HL-60 (cell line): Measurements from ENCODE around the gene HSP90AA1.
"Not testable (repeated sequence)": the region's sequence is repeated elsewhere in the genome, so short reads cannot be mapped to it uniquely, and the experiment has no call there.

Experiments
- DNase-seq, 2 experiments: peaks; one replicate each; pipeline ENCODE4 v3.0.0-alpha.2; 2010 to 2020; ENCODE audit warnings: low read depth in 1 of 2, low spot score in 1 of 2
- H3K27ac ChIP-seq: fragments of 250-450 bp; sonication (Bioruptor Pico); replicated peaks from 2 replicates; pipeline ENCODE4 v1.5.1; 2020; ENCODE audit warnings: mild to moderate bottlenecking, moderate library complexity
- H3K27me3 ChIP-seq: fragments of 250-450 bp; sonication (Bioruptor Pico); 2 replicates; pipeline ENCODE4 v1.5.1; 2021; ENCODE audit warnings: mild to moderate bottlenecking, moderate library complexity; ENCODE audit not compliant: insufficient read depth, poor library complexity, severe bottlenecking
- H3K4me3 ChIP-seq: replicated peaks from 2 replicates; pipeline ENCODE4 v1.5.1; 2011; ENCODE audit warnings: mild to moderate bottlenecking, control low read depth, low read length; ENCODE audit not compliant: insufficient read depth
- GABPA ChIP-seq: IDR thresholded peaks from 2 replicates; pipeline ENCODE4 v1.6.1; 2012; ENCODE audit warnings: low read depth
- POLR2AphosphoS5 ChIP-seq: IDR thresholded peaks from 2 replicates; pipeline ENCODE4 v1.6.1; 2012; ENCODE audit warnings: low read depth
- SPI1 ChIP-seq: IDR thresholded peaks from 2 replicates; pipeline ENCODE4 v1.6.1; 2012; ENCODE audit warnings: low read depth, mild to moderate bottlenecking, borderline replicate concordance
- TF ChIP-seq, protein P1 (sequence below): IDR thresholded peaks from 2 replicates; pipeline ENCODE4 v1.6.1; 2012; ENCODE audit warnings: low read depth; ENCODE audit not compliant: insufficient replicate concordance
- TF ChIP-seq, protein P2 (sequence below): IDR thresholded peaks from one replicate; pipeline ENCODE4 v1.5.1; 2011; ENCODE audit warnings: low read length, control low read depth, inconsistent platforms; ENCODE audit not compliant: insufficient read depth

Gene HSP90AA1

DNA sequence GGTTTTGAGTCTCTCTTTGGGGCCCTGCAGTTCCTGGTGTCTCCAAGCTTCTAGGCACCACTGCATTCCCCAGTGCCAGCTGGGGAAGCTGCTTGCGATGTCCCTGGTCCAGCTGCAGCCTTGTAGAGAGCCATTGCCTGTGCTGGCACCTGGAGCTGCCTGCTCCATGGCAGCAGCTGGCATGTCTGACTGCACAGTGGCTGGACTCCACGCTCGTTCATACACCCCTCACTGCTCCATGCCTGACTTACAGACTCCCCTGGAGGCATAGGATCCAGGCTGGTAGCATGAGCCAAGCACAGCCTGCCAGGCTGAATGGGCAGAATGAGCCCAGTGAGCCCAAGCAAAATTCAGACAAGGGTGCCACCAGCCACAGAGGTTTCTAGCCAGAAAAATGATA, 31.0 kb upstream of the HSP90AA1 start:
- H3K4me3 ChIP-seq: no peak overlapping the region
- no peaks in the 10 kb centered on the region for H3K27me3 ChIP-seq
- no peak for TF ChIP-seq POLR2AphosphoS5
- TF ChIP-seq, protein P1, sequence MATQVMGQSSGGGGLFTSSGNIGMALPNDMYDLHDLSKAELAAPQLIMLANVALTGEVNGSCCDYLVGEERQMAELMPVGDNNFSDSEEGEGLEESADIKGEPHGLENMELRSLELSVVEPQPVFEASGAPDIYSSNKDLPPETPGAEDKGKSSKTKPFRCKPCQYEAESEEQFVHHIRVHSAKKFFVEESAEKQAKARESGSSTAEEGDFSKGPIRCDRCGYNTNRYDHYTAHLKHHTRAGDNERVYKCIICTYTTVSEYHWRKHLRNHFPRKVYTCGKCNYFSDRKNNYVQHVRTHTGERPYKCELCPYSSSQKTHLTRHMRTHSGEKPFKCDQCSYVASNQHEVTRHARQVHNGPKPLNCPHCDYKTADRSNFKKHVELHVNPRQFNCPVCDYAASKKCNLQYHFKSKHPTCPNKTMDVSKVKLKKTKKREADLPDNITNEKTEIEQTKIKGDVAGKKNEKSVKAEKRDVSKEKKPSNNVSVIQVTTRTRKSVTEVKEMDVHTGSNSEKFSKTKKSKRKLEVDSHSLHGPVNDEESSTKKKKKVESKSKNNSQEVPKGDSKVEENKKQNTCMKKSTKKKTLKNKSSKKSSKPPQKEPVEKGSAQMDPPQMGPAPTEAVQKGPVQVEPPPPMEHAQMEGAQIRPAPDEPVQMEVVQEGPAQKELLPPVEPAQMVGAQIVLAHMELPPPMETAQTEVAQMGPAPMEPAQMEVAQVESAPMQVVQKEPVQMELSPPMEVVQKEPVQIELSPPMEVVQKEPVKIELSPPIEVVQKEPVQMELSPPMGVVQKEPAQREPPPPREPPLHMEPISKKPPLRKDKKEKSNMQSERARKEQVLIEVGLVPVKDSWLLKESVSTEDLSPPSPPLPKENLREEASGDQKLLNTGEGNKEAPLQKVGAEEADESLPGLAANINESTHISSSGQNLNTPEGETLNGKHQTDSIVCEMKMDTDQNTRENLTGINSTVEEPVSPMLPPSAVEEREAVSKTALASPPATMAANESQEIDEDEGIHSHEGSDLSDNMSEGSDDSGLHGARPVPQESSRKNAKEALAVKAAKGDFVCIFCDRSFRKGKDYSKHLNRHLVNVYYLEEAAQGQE: no peak
- no peak for TF ChIP-seq GABPA
- no peak for TF ChIP-seq SPI1
- TF ChIP-seq, protein P2, sequence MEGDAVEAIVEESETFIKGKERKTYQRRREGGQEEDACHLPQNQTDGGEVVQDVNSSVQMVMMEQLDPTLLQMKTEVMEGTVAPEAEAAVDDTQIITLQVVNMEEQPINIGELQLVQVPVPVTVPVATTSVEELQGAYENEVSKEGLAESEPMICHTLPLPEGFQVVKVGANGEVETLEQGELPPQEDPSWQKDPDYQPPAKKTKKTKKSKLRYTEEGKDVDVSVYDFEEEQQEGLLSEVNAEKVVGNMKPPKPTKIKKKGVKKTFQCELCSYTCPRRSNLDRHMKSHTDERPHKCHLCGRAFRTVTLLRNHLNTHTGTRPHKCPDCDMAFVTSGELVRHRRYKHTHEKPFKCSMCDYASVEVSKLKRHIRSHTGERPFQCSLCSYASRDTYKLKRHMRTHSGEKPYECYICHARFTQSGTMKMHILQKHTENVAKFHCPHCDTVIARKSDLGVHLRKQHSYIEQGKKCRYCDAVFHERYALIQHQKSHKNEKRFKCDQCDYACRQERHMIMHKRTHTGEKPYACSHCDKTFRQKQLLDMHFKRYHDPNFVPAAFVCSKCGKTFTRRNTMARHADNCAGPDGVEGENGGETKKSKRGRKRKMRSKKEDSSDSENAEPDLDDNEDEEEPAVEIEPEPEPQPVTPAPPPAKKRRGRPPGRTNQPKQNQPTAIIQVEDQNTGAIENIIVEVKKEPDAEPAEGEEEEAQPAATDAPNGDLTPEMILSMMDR: no peak
- no peak for DNase-seq
- H3K27ac ChIP-seq: no peak overlapping the region

DNA sequence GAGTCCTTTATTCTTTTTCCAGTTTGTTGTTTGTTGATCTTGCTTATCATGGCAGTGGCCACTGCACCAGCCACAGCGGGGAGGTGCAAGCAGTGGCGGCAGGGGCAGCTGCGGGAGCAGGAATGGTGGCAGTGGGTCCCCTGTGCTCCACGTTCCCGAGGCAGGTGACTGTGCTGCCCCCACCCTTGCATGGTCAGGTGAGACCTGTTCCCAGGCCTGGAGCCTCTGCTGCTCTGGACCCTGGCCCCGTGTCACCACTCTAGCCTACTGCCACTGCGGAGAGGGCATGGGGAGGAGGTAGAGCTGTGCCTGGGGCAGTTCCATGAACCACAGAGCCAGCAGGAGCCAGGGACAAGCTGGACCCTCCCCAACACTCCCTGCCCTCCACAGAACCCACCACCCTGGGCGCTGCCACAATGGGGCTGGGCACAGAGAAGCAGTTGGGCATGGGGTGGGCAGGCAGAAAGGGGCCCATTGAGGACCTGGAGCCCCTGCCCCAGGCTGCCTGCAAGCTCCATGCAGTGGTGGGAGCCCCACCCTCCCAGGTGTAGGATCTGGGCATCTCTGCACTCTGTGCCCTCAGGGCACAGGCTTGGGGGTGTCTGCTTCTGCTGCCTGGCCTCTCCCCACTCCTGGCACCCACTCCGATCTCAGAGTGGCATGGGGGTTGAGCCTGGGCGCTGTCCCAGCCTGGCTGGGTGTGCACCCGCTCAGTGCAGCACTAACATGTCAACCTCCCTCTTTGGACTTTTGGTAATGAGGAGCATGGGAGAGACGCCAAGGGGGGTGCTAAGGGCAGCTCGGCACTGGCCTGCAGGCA, 29.7 kb upstream of the HSP90AA1 start:
- TF ChIP-seq POLR2AphosphoS5: no peak
- TF ChIP-seq, protein P1: no peak
- TF ChIP-seq, protein P2: no peak
- TF ChIP-seq GABPA: no peak
- TF ChIP-seq SPI1: no peak
- no peak overlapping the region for H3K4me3 ChIP-seq
- DNase-seq: no peak

DNA sequence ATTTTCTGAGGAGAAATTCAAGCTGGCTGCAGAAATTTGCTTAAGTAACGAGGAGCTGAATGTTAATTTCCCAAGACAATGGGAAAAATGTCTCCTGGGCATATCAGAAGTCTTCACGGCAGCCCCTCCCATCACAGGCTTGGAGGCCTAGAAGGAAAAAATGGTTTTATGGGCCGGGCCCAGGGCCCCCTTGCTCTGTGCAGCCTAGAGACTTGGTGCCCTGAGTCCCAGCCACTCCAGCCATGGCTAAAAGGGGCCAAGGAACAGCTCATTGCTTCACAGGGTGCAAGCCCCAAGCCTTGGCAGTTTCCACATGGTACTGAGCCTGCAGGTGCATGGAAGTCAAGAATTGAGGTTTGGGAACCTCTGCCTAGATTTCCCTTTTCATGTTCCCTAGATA, 24.3 kb upstream of the HSP90AA1 start:
- no peak for DNase-seq
- no peak for TF ChIP-seq POLR2AphosphoS5
- TF ChIP-seq, protein P2: no peak
- no peak for TF ChIP-seq GABPA
- TF ChIP-seq, protein P1: no peak
- TF ChIP-seq SPI1: no peak
- Histone ChIP-seq H3K4me3 (no peak overlapping the region), H3K27ac (no peak overlapping the region), H3K27me3 (no peaks in the 10 kb centered on the region)

More for the DNA sequence above, 29.7 kb upstream of the HSP90AA1 start:
- Histone ChIP-seq H3K27me3 (no peaks in the 10 kb centered on the region), H3K27ac (no peak overlapping the region)

DNA sequence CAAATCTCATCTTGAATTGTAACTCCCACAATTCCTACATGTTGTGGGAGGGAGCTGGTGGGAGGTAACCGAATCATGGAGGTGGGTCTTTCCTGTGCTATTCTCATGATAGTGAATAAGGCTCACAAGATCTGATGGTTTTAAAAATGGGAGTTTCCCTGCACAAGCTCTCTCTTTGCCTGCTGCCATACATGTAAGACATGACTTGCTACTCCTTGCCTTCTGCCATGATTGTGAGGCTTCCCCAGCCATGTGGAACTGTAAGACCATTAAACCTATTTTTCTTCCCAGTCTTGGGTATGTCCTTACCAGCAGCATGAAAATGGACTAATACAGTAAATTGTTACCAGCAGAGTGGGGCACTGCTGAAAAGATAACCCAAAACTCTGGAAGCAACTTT, 22.5 kb upstream of the HSP90AA1 start:
- DNase-seq, H3K27me3 ChIP-seq, H3K4me3 ChIP-seq, H3K27ac ChIP-seq: not testable (repeated sequence)
